ENCODE measurements around the gene KDM4C.

Gene KDM4C

GRCh38 chr9:6941501-6941900, 183.7 kb downstream of the KDM4C start:
- H3K4me1 ChIP-seq = peaks cover 0 to 33% (median 15%) of the 10 kb centered on the region in 4 donors
- no peaks in the 10 kb centered on the region for H3K27me3 ChIP-seq
- H3K9me3 ChIP-seq = no peaks in the 10 kb centered on the region
- TF ChIP-seq CTCF (IDR thresholded peaks at IDR 0.05) = no peak
- H3K36me3 ChIP-seq = no peaks in the 10 kb centered on the region
- H3K27ac ChIP-seq = no peak overlapping the region
- intact Hi-C loops (cut with DNase I; ENCODE audit: low total_unique reads) = no loop called here
- no peak for DNase-seq
- no peak overlapping the region for H3K4me3 ChIP-seq

- no peak for DNase-seq
- no peaks in the 10 kb centered on the region for H3K36me3 ChIP-seq
Observed at GRCh38 chr9:6942406-6942805, 184.6 kb downstream of the KDM4C start.

GRCh38 chr9:6943293-6943692, 185.5 kb downstream of the KDM4C start:
- no peaks in the 10 kb centered on the region for H3K36me3 ChIP-seq
- no peak for TF ChIP-seq CTCF (IDR thresholded peaks at IDR 0.05)
- no peak for DNase-seq
- no peaks in the 10 kb centered on the region for H3K27me3 ChIP-seq
- H3K4me1 ChIP-seq = peaks cover 0 to 26% (median 10%) of the 10 kb centered on the region in 4 donors
- H3K27ac ChIP-seq = no peak overlapping the region
- H3K9me3 ChIP-seq = no peaks in the 10 kb centered on the region
- no peak overlapping the region for H3K4me3 ChIP-seq
- intact Hi-C loops (cut with DNase I; ENCODE audit: low total_unique reads) = no loop called here

More at GRCh38 chr9:6942406-6942805, 184.6 kb downstream of the KDM4C start:
- Histone ChIP-seq H3K27ac (no peak overlapping the region), H3K27me3 (no peaks in the 10 kb centered on the region), H3K9me3 (no peaks in the 10 kb centered on the region), H3K4me1 (peaks cover 0 to 33% (median 15%) of the 10 kb centered on the region in 4 donors), H3K4me3 (no peak overlapping the region)
- no peak for TF ChIP-seq CTCF (IDR thresholded peaks at IDR 0.05)
- intact Hi-C loops (cut with DNase I; ENCODE audit: low total_unique reads) = no loop called here

GRCh38 chr9:6944093-6944551, 186.3 kb downstream of the KDM4C start:
- Histone ChIP-seq H3K27ac (no peak overlapping the region), H3K9me3 (no peaks in the 10 kb centered on the region), H3K4me3 (no peak overlapping the region), H3K36me3 (no peaks in the 10 kb centered on the region), H3K27me3 (no peaks in the 10 kb centered on the region), H3K4me1 (peaks cover 0 to 17% (median 5%) of the 10 kb centered on the region in 4 donors)
- TF ChIP-seq CTCF (IDR thresholded peaks at IDR 0.05) = no peak
- intact Hi-C loops (cut with DNase I; ENCODE audit: low total_unique reads) = no loop called here
- DNase-seq = no peak

- no peak for TF ChIP-seq CTCF (IDR thresholded peaks at IDR 0.05)
- Histone ChIP-seq H3K27ac (no peak overlapping the region), H3K27me3 (no peaks in the 10 kb centered on the region), H3K4me3 (no peak overlapping the region), H3K36me3 (no peaks in the 10 kb centered on the region), H3K9me3 (no peaks in the 10 kb centered on the region), H3K4me1 (peaks cover 0 to 17% (median 5%) of the 10 kb centered on the region in 4 donors)
- intact Hi-C loops (cut with DNase I; ENCODE audit: low total_unique reads) = no loop called here
- no peak for DNase-seq
Observed at GRCh38 chr9:6944896-6945295, 187.1 kb downstream of the KDM4C start.

GRCh38 chr9:6945816-6946215, 188.0 kb downstream of the KDM4C start:
- Histone ChIP-seq H3K36me3 (no peaks in the 10 kb centered on the region), H3K27me3 (no peaks in the 10 kb centered on the region), H3K27ac (no peak overlapping the region), H3K4me1 (peaks cover 0 to 17% (median 5%) of the 10 kb centered on the region in 4 donors), H3K4me3 (no peak overlapping the region), H3K9me3 (no peaks in the 10 kb centered on the region)
- intact Hi-C loops (cut with DNase I; ENCODE audit: low total_unique reads) = no loop called here
- TF ChIP-seq CTCF (IDR thresholded peaks at IDR 0.05) = no peak
- DNase-seq = no peak
